Astrocyte (in vitro differentiated cells and primary cell): ENCODE results near the gene AFG1L.

Experiments
- CTCF ChIP-seq: IDR thresholded peaks from 2 replicates; pipeline ENCODE4 v1.5.1; 2011; ENCODE audit warnings: low read depth, mild to moderate bottlenecking, inconsistent platforms, low read length, moderate library complexity; ENCODE audit not compliant: insufficient read depth
- EZH2 ChIP-seq: IDR thresholded peaks from 2 replicates; pipeline ENCODE4 v1.6.1; 2012; ENCODE audit warnings: mild to moderate bottlenecking, low read length, inconsistent platforms; ENCODE audit not compliant: insufficient read depth

- TF ChIP-seq CTCF (no peak), EZH2 (no peak)
Observed at GRCh38 chr6:108501559-108501958, 206.7 kb downstream of the AFG1L start.
